Renal cortical epithelial cell (primary cell): ENCODE measurements around the gene NXPE3. TPM values are rescaled to one million over a fixed set of nuclear protein-coding genes. Genes with fewer than 3 reads are reported as not detected.

ENCODE experiments used
- total RNA-seq: library from RNA; depleted of rRNA; stranded (reverse); fragments of >200 nt; gene quantifications from 2 replicates; pipeline ENCODE4 v1.2.3, GENCODE V29; 2014

Gene NXPE3
- total RNA-seq, 1 donor from 2014 or later, result 32.0 TPM

Other genes starting within 250 kb of the NXPE3 start
- gene TRMT10C, start 217.3 kb upstream of the NXPE3 start, total RNA-seq, result 39.6 and 61.0 TPM in 2 replicates
- 88.9 and 148 TPM in 2 replicates for gene PCNP, start 205.0 kb upstream of the NXPE3 start, total RNA-seq
- gene ZBTB11, start 102.1 kb upstream of the NXPE3 start, total RNA-seq, result 26.0 and 26.9 TPM in 2 replicates
- gene RPL24, start 92.5 kb upstream of the NXPE3 start, total RNA-seq, result 838 and 2,187 TPM in 2 replicates
- gene CEP97, start 54.6 kb upstream of the NXPE3 start, total RNA-seq, result 12.5 and 16.2 TPM in 2 replicates
- gene NFKBIZ, start 70.3 kb downstream of the NXPE3 start, total RNA-seq, result 135 and 224 TPM in 2 replicates